SU-DHL-6 (cell line): ENCODE data around the gene LTB4R2.

Experiments
- CTCF ChIP-seq: fragments of 200-600 bp; sonication (generic); IDR thresholded peaks from one replicate; pipeline ENCODE4 v1.5.1; 2017; ENCODE audit warnings: antibody characterized with exemption, mild to moderate bottlenecking, low read length, moderate library complexity; ENCODE audit not compliant: insufficient read depth, poor library complexity, severe bottlenecking
- EZH2phosphoT487 ChIP-seq: fragments of 200-600 bp; sonication (generic), shearing (Covaris generic); conservative IDR thresholded peaks from 2 replicates; pipeline ENCODE4 v1.6.1; 2018; ENCODE audit warnings: mild to moderate bottlenecking, antibody characterized with exemption, low read length, moderate library complexity, mixed read lengths

GRCh38 chr14:24339284-24340151, 29.6 kb downstream of the LTB4R2 start, which contains the start of gene RIPK3:
- no peak for TF ChIP-seq CTCF
- no peak for TF ChIP-seq EZH2phosphoT487
